Right lobe of liver (tissue), 6 donors: ENCODE results near the gene SPATS2L. TPM values are rescaled to one million over a fixed set of nuclear protein-coding genes. Genes with fewer than 3 reads are reported as not detected.

Source experiments
- ATAC-seq, 4 donors: fragments of 200-7000 bp; cut with Tn5 transposase; one replicate each; pipeline ENCODE4 v1.9.1; 2020; ENCODE audit warnings: mild to moderate bottlenecking in 4 of 4, moderate library complexity in 4 of 4
- DNase-seq, 3 donors: peaks; one replicate each; pipeline ENCODE4 v3.0.0-alpha.2; 2020
- H3K27ac ChIP-seq, 3 donors: fragments of 200-600 bp; one replicate each; pipeline ENCODE4 v1.8.0; 2022
- H3K27me3 ChIP-seq, 2 donors: fragments of 200-600 bp; one replicate each; pipeline ENCODE4 v1.8.0; 2022
- H3K36me3 ChIP-seq, 4 donors: fragments of 200-600 bp; sonication (generic) in 1 of 4; one replicate each; pipeline versions ENCODE4 v1.5.1 to v1.8.0; 2017 to 2022; ENCODE audit warnings: control low read depth in 1 of 4
- H3K4me1 ChIP-seq, 4 donors: fragments of 200-600 bp; sonication (generic) in 1 of 4; one replicate each; pipeline versions ENCODE4 v1.5.1 to v1.8.0; 2017 to 2022; ENCODE audit warnings: control low read depth in 1 of 4
- H3K4me3 ChIP-seq, 3 donors: fragments of 200-600 bp; one replicate each; pipeline ENCODE4 v1.8.0; 2022
- H3K9me3 ChIP-seq, 4 donors: fragments of 200-600 bp; sonication (generic) in 1 of 4; one replicate each; pipeline versions ENCODE4 v1.5.1 to v1.8.0; 2017 to 2022; ENCODE audit warnings: control low read depth in 1 of 4
- POLR2A ChIP-seq: fragments of 450-650 bp; IDR thresholded peaks from one replicate; pipeline ENCODE4 v1.6.1; 2017; ENCODE audit warnings: antibody characterized with exemption, mild to moderate bottlenecking
- WGBS: methylation state at CpG from one replicate; pipeline ENCODE4 v1.1.6; 2018; ENCODE audit warnings: low coverage, low lambda C conversion rate; ENCODE audit not compliant: insufficient coverage; ENCODE audit errors: missing lambda C conversion rate; 5-methylcytosine and 5-hydroxymethylcytosine counted together
- intact Hi-C, 2 donors: fragments of 100-400 bp; cut with DNase I; formaldehyde crosslinking; loops; one replicate each; pipeline versions ENCODE4 v1.11.2 to v1.14.1; 2022
- total RNA-seq, 6 experiments: library from RNA; depleted of rRNA in 2 of 6; stranded (reverse); fragments of >200 nt in 2 of 6; fragmentation: NEBNext Ultra II Directional in 3 of 6; extraction: Animal tissue kit (Norgen Biotek cat#: 25700) in 3 of 6; gene quantifications; one replicate each; pipeline versions ENCODE4 v1.1.0 to v1.2.4, GENCODE V29; 2016 to 2023
- TF ChIP-seq, protein P1 (sequence below), 4 donors: fragments of 200-600 bp in 3 of 4; fragments of 450-650 bp in 1 of 4; IDR thresholded peaks; one replicate each; pipeline versions ENCODE4 v1.5.1 to v1.8.0; 2016 to 2022; ENCODE audit warnings: antibody characterized with exemption in 4 of 4, mild to moderate bottlenecking in 2 of 4
- donor health status: DM: no; HTN: yes; CAD: no.
- donor health status: DM: no; HTN: no; CAD: no.
- donor health status: DM: no; HTN: no; CAD: no.
- donor health status: DM: no; HTN: yes; CAD: no.
- donor health status: DM: no; HTN: yes; CAD: no.

Gene SPATS2L
- total RNA-seq, 6 experiments from 2014 or later = 60.7 to 109 (median 72.9) TPM

DNA sequence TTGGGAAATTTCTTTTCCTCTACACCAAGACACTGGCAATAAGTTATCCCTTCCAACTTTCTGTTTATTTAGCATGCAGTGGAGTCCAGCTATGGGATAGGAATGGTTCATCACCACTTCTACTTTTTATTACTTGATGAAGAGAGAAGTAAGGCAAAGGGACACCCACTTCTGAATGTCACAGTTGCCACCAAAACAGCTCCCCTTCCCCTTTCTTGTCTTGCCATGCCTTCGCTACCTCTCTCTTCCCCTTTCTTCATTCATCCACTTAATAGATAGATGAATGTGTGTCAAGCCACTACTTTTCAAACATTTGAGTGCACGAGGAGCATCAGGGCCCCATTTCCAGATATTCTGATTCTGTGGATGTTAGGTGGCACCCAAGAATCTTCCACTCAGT lies 143.8 kb downstream of the SPATS2L start:
- peak in 1 of 4 donors; percentile 26 for ATAC-seq
- intact Hi-C loops = no loop called here
- H3K4me3 ChIP-seq = no peak overlapping the region

DNA sequence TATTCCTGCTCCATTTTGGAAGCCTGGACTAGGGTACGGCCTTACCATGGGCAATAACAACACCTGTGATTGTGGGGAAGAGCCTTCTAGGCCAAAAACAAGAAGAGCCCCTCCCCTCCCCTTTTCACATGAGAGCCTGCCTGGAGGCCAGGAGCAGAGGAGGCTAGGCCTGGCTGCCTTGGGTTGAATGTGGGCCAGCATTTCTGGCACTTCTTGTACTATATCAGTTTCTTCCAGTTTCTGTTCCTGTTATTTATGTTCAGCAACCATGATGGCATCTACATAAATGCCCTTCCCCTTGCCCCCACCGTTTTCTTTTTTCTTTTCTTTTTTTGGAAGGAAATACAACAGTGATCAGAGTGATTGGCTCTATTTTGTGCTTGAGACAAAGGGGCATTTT lies 145.0 kb downstream of the SPATS2L start:
- H3K27ac ChIP-seq = no peak overlapping the region
- H3K4me1 ChIP-seq = peaks cover 0 to 15% (median 5%) of the 10 kb centered on the region in 4 donors
- DNase-seq (no peak), ATAC-seq (peak in 2 of 4 donors; percentile 20 to 22)
- 56% methylated on average over 1 of the region's 2 CpGs for WGBS
- TF ChIP-seq, protein P1, sequence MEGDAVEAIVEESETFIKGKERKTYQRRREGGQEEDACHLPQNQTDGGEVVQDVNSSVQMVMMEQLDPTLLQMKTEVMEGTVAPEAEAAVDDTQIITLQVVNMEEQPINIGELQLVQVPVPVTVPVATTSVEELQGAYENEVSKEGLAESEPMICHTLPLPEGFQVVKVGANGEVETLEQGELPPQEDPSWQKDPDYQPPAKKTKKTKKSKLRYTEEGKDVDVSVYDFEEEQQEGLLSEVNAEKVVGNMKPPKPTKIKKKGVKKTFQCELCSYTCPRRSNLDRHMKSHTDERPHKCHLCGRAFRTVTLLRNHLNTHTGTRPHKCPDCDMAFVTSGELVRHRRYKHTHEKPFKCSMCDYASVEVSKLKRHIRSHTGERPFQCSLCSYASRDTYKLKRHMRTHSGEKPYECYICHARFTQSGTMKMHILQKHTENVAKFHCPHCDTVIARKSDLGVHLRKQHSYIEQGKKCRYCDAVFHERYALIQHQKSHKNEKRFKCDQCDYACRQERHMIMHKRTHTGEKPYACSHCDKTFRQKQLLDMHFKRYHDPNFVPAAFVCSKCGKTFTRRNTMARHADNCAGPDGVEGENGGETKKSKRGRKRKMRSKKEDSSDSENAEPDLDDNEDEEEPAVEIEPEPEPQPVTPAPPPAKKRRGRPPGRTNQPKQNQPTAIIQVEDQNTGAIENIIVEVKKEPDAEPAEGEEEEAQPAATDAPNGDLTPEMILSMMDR (IDR thresholded peaks at IDR 0.05) = no peak
- no peak for TF ChIP-seq POLR2A
- H3K4me3 ChIP-seq = no peak overlapping the region
- peaks cover 0 to 4% (median 0%) of the 10 kb centered on the region in 4 donors for H3K36me3 ChIP-seq
- intact Hi-C loops = no loop called here
- no peaks in the 10 kb centered on the region for H3K9me3 ChIP-seq
- no peaks in the 10 kb centered on the region for H3K27me3 ChIP-seq

More for the DNA sequence above, 143.8 kb downstream of the SPATS2L start:
- no peak for DNase-seq
- WGBS = 79% methylated on average over 2 of the region's 2 CpGs
- no peaks in the 10 kb centered on the region for H3K27me3 ChIP-seq
- TF ChIP-seq, protein P1 (IDR thresholded peaks at IDR 0.05) = no peak
- TF ChIP-seq POLR2A = no peak
- H3K4me1 ChIP-seq = peaks cover 0 to 9% (median 3%) of the 10 kb centered on the region in 4 donors
- no peaks in the 10 kb centered on the region for H3K9me3 ChIP-seq
- H3K27ac ChIP-seq = no peak overlapping the region
- peaks cover 0 to 4% (median 0%) of the 10 kb centered on the region in 4 donors for H3K36me3 ChIP-seq

DNA sequence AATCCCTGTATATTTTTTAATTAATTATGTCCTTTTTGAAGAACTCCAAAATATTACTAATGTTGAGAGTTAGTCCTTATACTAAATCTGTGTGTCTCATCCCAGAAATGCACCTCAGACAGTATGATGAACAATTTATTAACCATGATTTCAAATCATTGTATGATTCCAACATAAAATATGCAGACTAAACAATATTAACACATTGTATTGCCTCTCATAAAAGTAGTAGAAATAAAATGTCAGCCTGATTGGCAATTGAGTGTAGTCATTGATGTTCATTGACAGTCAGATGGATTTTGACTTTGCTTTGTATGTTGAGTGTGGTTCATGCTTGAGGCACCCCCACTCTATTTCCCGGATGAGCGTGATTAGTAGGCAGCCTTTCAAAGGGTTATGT lies 145.9 kb downstream of the SPATS2L start:
- TF ChIP-seq POLR2A = no peak
- TF ChIP-seq, protein P1 (IDR thresholded peaks at IDR 0.05) = no peak
- Histone ChIP-seq H3K4me3 (no peak overlapping the region), H3K4me1 (peaks cover 0 to 15% (median 5%) of the 10 kb centered on the region in 4 donors), H3K9me3 (no peaks in the 10 kb centered on the region), H3K27ac (no peak overlapping the region), H3K36me3 (peaks cover 0 to 4% (median 0%) of the 10 kb centered on the region in 4 donors), H3K27me3 (no peaks in the 10 kb centered on the region)
- WGBS = 91% methylated on average over 2 of the region's 2 CpGs
- intact Hi-C loops = no loop called here
- DNase-seq (no peak), ATAC-seq (no peak)

DNA sequence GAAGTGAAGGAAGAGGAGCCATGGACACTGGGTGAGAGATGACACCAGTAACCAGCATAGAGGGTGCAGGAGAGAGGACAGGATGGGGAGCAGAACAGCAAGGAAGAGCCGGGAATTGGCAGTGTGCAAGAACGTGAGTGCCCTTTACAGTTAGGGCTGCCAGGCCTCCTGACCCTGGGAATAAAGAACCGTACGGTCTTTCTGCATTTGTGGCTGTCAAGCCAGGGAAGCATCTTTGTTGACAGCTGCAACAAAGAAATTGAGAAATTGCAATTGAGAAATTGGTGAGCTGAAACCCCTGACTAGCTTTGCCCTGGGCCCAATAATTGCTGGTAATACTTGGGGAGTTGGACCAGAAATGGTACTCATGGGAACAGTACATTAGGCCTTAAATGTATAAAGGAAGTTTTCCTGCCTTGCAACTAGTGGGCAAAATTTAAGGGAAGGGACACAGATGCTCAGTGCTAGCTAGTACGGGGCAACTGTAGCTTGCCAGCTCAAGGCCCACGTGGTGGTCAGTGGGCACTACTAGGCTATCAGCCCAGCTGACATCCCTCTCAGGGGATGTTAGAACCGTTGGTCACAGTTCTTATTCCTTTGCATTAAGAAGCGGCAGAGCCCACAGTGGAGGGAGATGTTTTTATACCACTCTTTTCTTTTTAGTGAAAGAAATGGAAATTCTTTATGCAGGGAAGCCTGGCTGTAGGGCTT lies 146.8 kb downstream of the SPATS2L start:
- Histone ChIP-seq H3K9me3 (no peaks in the 10 kb centered on the region), H3K4me1 (peaks cover 0 to 15% (median 5%) of the 10 kb centered on the region in 4 donors), H3K36me3 (peaks cover 0 to 4% (median 0%) of the 10 kb centered on the region in 4 donors), H3K27ac (no peak overlapping the region), H3K27me3 (no peaks in the 10 kb centered on the region), H3K4me3 (no peak overlapping the region)
- TF ChIP-seq, protein P1 (IDR thresholded peaks at IDR 0.05) = no peak
- TF ChIP-seq POLR2A = no peak
- no peak for ATAC-seq
- DNase-seq = no peak
- intact Hi-C loops = no loop called here
- WGBS = 87% methylated on average over 8 of the region's 8 CpGs
